Measurements from ENCODE around the gene CRYGN. TPM values are rescaled to one million over a fixed set of nuclear protein-coding genes. Genes with fewer than 3 reads are reported as not detected.
A peak's percentile ranks its signal among the peaks of the same experiment; 100 is the strongest.

Gene CRYGN
- total and polyA plus RNA-seq, 2 of the 13 experiments (the other 11 are each of a cell fraction or from before 2014, with no cell fraction given) = 0.11 TPM; not detected in 1

GRCh38 chr7:151448261-151449252 is 8.6 kb upstream of the CRYGN start (continued):
- TF ChIP-seq MLXIP (CRISPR knock-in tag; IDR thresholded peaks at IDR 0.05; ENCODE audit: borderline replicate concordance) (no peak), ZKSCAN8 (CRISPR knock-in tag; IDR thresholded peaks at IDR 0.05; ENCODE audit: borderline replicate concordance) (no peak), ZNF496 (CRISPR knock-in tag; IDR thresholded peaks at IDR 0.05; ENCODE audit: insufficient replicate concordance) (no peak), ARNT2 (CRISPR knock-in tag; IDR thresholded peaks at IDR 0.05; ENCODE audit: low read depth) (no peak), SCMH1 (CRISPR knock-in tag; IDR thresholded peaks at IDR 0.05; ENCODE audit: borderline replicate concordance) (no peak), FOXK2 (IDR thresholded peaks at IDR 0.05) (no peak), REST (IDR thresholded peaks at IDR 0.05; ENCODE audit: borderline replicate concordance in 1 of 2, low read depth in 1 of 2, low read length in 2 of 2) (no peak), RELA (CRISPR knock-in tag; IDR thresholded peaks at IDR 0.05) (no peak), ZFX (CRISPR knock-in tag; IDR thresholded peaks at IDR 0.05; ENCODE audit: low read depth) (0 out of 2 replicates have a peak, but pooled peaks have one; percentile 16), ZMAT5 (CRISPR knock-in tag; IDR thresholded peaks at IDR 0.05; ENCODE audit: borderline replicate concordance, low read depth) (no peak), ATAD3A (CRISPR knock-in tag; IDR thresholded peaks at IDR 0.05) (no peak), GATAD2A (CRISPR knock-in tag; IDR thresholded peaks at IDR 0.05) (0 out of 2 replicates have a peak, but pooled peaks have one; percentile 23), E2F5 (CRISPR knock-in tag; conservative IDR thresholded peaks at IDR 0.05) (no peak), POGK (CRISPR knock-in tag; conservative IDR thresholded peaks at IDR 0.05) (no peak), ZNF710 (CRISPR knock-in tag; IDR thresholded peaks at IDR 0.05; ENCODE audit: borderline replicate concordance) (no peak)
